Fibroblast of lung (primary cell): ENCODE data around the gene C1S.

Experiments
- EZH2 ChIP-seq: IDR thresholded peaks from 2 replicates; pipeline ENCODE4 v1.5.1; 2012; ENCODE audit warnings: low read length, control low read depth, mild to moderate bottlenecking; ENCODE audit errors: missing control alignments
- TF ChIP-seq, protein P1 (sequence below), 2 donors: IDR thresholded peaks in 1 of 2; conservative IDR thresholded peaks in 1 of 2; 1 replicate in 1 of 2; 2 replicates in 1 of 2; pipeline ENCODE4 v1.5.1; 2011 to 2012; ENCODE audit warnings: low read length in 2 of 2, control low read depth in 1 of 2, inconsistent platforms in 1 of 2, low read depth in 1 of 2, mild to moderate bottlenecking in 1 of 2

DNA sequence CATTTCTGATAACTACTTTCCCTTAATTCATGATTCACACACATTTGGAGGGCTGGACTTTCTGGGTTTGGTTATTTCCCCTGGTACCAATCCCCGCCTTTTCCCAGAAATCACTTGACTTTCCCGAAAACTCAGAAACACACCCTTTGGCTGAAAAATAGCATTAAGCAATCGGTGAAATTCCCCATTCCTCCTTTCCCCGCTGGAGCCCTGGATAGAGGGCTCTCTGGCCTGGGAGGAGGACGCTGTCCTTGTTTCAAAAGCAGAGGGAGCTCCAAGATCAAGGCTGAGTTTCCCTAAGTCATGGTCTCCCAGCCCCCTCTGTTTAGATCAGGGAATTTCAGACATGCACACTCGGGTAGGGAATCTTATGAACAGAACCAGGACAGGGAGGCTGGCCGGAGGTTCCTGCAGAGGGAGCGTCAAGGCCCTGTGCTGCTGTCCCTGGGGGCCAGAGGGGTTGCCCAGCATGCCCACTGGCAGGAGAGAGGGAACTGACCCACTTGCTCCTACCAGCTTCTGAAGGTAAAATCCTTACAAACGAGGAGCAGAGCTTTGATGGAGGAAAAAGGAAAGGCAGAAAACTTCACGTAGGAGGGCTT lies at the start of gene C1S:
- TF ChIP-seq, protein P1, sequence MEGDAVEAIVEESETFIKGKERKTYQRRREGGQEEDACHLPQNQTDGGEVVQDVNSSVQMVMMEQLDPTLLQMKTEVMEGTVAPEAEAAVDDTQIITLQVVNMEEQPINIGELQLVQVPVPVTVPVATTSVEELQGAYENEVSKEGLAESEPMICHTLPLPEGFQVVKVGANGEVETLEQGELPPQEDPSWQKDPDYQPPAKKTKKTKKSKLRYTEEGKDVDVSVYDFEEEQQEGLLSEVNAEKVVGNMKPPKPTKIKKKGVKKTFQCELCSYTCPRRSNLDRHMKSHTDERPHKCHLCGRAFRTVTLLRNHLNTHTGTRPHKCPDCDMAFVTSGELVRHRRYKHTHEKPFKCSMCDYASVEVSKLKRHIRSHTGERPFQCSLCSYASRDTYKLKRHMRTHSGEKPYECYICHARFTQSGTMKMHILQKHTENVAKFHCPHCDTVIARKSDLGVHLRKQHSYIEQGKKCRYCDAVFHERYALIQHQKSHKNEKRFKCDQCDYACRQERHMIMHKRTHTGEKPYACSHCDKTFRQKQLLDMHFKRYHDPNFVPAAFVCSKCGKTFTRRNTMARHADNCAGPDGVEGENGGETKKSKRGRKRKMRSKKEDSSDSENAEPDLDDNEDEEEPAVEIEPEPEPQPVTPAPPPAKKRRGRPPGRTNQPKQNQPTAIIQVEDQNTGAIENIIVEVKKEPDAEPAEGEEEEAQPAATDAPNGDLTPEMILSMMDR (conservative IDR thresholded peaks at IDR 0.05 in 1 of 2, IDR thresholded peaks at IDR 0.05 in 1 of 2; ENCODE audit: low read depth in 1 of 2, low read length in 2 of 2) = peak; percentile 90 to 92
- TF ChIP-seq EZH2 = no peak
